Stimulated activated CD8-positive, alpha-beta memory T cell treated with anti-CD3 and anti-CD28 coated beads, Interleukin-15, amount 100 ng/mL, for 48 hours (primary cell): ENCODE measurements around the gene SEPTIN1.
"Not testable (repeated sequence)": the region's sequence is repeated elsewhere in the genome, so short reads cannot be mapped to it uniquely, and the experiment has no call there.

Source experiments
- DNase-seq, 2 donors: peaks; one replicate each; pipeline ENCODE4 v3.0.0-alpha.2; 2020; ENCODE audit warnings: low read depth in 2 of 2

Gene SEPTIN1

GRCh38 chr16:30357715-30358576 is 24.4 kb downstream of the SEPTIN1 start:
- DNase-seq = no peak

GRCh38 chr16:30357085-30357714 is 25.2 kb downstream of the SEPTIN1 start:
- no peak for DNase-seq

GRCh38 chr16:30356401-30357084 is 25.8 kb downstream of the SEPTIN1 start:
- DNase-seq = no peak

GRCh38 chr16:30355954-30356308 is 26.4 kb downstream of the SEPTIN1 start:
- DNase-seq = no peak

- peak; percentile 86 to 88 for DNase-seq
Observed at GRCh38 chr16:30355144-30355953, 27.0 kb downstream of the SEPTIN1 start, which contains the start of gene CD2BP2. Gene CD2BP2, minus strand, starts transcription at chr16:30355308. Its CDS starts 627 bp downstream, at chr16:30354681.

- DNase-seq = no peak
Observed at GRCh38 chr16:30354423-30355143, 27.8 kb downstream of the SEPTIN1 start.

- no peak for DNase-seq
Observed at GRCh38 chr16:30353438-30354129, 28.8 kb downstream of the SEPTIN1 start.

- DNase-seq = no peak
Observed at GRCh38 chr16:30352488-30353401, 29.6 kb downstream of the SEPTIN1 start.

- no peak for DNase-seq
Observed at GRCh38 chr16:30351586-30352419, 30.6 kb downstream of the SEPTIN1 start.

GRCh38 chr16:30351001-30351441 is 31.3 kb downstream of the SEPTIN1 start:
- DNase-seq = no peak

- DNase-seq = peak in 1 of 2 donors; percentile 34
Observed at GRCh38 chr16:30350134-30350871, 32.1 kb downstream of the SEPTIN1 start.

- DNase-seq = no peak
Observed at GRCh38 chr16:30349675-30350074, 32.7 kb downstream of the SEPTIN1 start.

- DNase-seq = no peak
Observed at GRCh38 chr16:30348929-30349328, 33.4 kb downstream of the SEPTIN1 start.

GRCh38 chr16:30348113-30348512 is 34.2 kb downstream of the SEPTIN1 start:
- no peak for DNase-seq

GRCh38 chr16:30346286-30346685 is 36.1 kb downstream of the SEPTIN1 start:
- DNase-seq = no peak

- not testable (repeated sequence) for DNase-seq
Observed at GRCh38 chr16:30343491-30343820, 38.9 kb downstream of the SEPTIN1 start.

- no peak for DNase-seq
Observed at GRCh38 chr16:30342751-30343490, 39.4 kb downstream of the SEPTIN1 start.
